Breast epithelium (tissue), 4 donors: ENCODE data around the gene MSI1. TPM values are rescaled to one million over a fixed set of nuclear protein-coding genes. Genes with fewer than 3 reads are reported as not detected.

Experiments
- DNase-seq, 2 donors: peaks; one replicate each; pipeline ENCODE4 v3.0.0-alpha.2; 2019; ENCODE audit warnings: low spot score in 2 of 2
- H3K27ac ChIP-seq, 2 donors: fragments of 200-600 bp; sonication (generic) in 1 of 2; one replicate each; pipeline ENCODE4 v1.5.1; 2016 to 2019; ENCODE audit warnings: mild to moderate bottlenecking in 1 of 2
- H3K27me3 ChIP-seq, 2 donors: fragments of 200-600 bp; sonication (generic) in 1 of 2; one replicate each; pipeline versions ENCODE4 v1.5.1 to v1.6.0; 2017 to 2019; ENCODE audit warnings: control low read depth in 1 of 2, mild to moderate bottlenecking in 1 of 2
- H3K36me3 ChIP-seq: fragments of 200-600 bp; one replicate; pipeline ENCODE4 v1.5.1; 2019
- H3K4me1 ChIP-seq, 2 donors: fragments of 200-600 bp; sonication (generic); one replicate each; pipeline ENCODE4 v1.5.1; 2016 to 2019; ENCODE audit warnings: control low read depth in 1 of 2
- H3K4me3 ChIP-seq, 3 donors: fragments of 200-600 bp; sonication (generic); 1 replicate in 2 of 3; 2 replicates in 1 of 3; pipeline ENCODE4 v1.5.1; 2016 to 2019; ENCODE audit warnings: mild to moderate bottlenecking in 3 of 3, moderate library complexity in 2 of 3
- H3K9me3 ChIP-seq, 2 donors: fragments of 200-600 bp; sonication (generic) in 1 of 2; one replicate each; pipeline ENCODE4 v1.5.1; 2016 to 2019; ENCODE audit warnings: control low read depth in 1 of 2
- POLR2A ChIP-seq: fragments of 450-650 bp; IDR thresholded peaks from one replicate; pipeline ENCODE4 v1.6.1; 2016; ENCODE audit warnings: antibody characterized with exemption, mild to moderate bottlenecking, moderate library complexity
- POLR2AphosphoS5 ChIP-seq, 3 donors: sonication (generic); formaldehyde crosslinking; IDR thresholded peaks; one replicate each; pipeline ENCODE4 v1.6.1; 2017; ENCODE audit warnings: antibody characterized with exemption in 3 of 3
- intact Hi-C: fragments of 100-400 bp; cut with DNase I; formaldehyde crosslinking; loops from one replicate; pipeline ENCODE4 v1.15.1; 2023; ENCODE audit warnings: low total_unique reads
- total RNA-seq, 3 donors: library from RNA; depleted of rRNA; stranded (reverse); fragments of >200 nt; gene quantifications; one replicate each; pipeline ENCODE4 v1.1.0, GENCODE V29; 2016
- TF ChIP-seq, protein P1 (sequence below), 3 donors: fragments of 450-650 bp; IDR thresholded peaks; one replicate each; pipeline ENCODE4 v1.5.1; 2016 to 2017; ENCODE audit warnings: antibody characterized with exemption in 3 of 3, mild to moderate bottlenecking in 3 of 3, moderate library complexity in 3 of 3

MSI1 gene
- total RNA-seq, 3 donors from 2014 or later, result 0.59 to 2.0 TPM; not detected in 1

DNA sequence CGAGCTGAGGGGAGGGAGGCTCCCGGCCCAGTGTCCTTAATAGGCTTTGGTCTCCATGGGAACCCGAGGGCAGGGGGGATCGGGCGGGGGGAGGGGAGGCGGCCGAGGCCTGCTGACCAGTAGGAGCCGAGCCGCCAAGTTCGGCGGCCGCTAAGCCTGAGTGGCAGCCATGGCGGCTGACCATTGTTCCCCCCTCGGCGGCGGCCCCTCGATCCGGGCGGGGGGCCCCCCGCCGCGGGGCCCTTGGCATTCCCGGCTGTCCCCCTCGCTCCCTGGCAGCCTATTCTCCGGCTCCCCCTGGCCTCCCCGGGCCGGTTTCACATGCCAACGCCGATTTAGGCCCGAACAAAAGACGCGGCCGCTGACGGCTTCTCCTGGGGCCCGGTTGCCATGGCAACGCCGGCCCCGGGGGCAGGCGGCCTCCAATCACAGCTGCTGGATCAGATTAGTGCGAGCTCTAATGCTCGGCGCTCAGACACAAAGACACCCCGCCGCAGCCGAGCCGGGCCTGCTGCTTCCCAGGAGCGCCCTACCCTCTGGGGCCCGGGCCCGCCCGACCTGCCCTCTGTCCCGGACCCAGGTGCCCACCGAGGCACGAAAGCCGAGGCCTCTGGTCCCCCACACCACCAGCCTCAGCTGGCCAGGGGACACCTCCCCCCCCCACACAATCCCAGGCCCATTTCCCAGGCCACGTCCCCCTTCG lies 7.3 kb downstream of the MSI1 start:
- Histone ChIP-seq H3K27ac (no peak overlapping the region), H3K4me1 (no peaks in the 10 kb centered on the region), H3K36me3 (no peaks in the 10 kb centered on the region), H3K9me3 (no peaks in the 10 kb centered on the region), H3K27me3 (no peaks in the 10 kb centered on the region), H3K4me3 (peak overlapping the region; percentile 36 to 63 (median 40))
- intact Hi-C loops, result no loop called here
- DNase-seq, result no peak
- no peak for TF ChIP-seq POLR2A
- no peak for TF ChIP-seq POLR2AphosphoS5 (IDR thresholded peaks at IDR 0.05)
- TF ChIP-seq, protein P1, sequence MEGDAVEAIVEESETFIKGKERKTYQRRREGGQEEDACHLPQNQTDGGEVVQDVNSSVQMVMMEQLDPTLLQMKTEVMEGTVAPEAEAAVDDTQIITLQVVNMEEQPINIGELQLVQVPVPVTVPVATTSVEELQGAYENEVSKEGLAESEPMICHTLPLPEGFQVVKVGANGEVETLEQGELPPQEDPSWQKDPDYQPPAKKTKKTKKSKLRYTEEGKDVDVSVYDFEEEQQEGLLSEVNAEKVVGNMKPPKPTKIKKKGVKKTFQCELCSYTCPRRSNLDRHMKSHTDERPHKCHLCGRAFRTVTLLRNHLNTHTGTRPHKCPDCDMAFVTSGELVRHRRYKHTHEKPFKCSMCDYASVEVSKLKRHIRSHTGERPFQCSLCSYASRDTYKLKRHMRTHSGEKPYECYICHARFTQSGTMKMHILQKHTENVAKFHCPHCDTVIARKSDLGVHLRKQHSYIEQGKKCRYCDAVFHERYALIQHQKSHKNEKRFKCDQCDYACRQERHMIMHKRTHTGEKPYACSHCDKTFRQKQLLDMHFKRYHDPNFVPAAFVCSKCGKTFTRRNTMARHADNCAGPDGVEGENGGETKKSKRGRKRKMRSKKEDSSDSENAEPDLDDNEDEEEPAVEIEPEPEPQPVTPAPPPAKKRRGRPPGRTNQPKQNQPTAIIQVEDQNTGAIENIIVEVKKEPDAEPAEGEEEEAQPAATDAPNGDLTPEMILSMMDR (IDR thresholded peaks at IDR 0.05), result no peak

DNA sequence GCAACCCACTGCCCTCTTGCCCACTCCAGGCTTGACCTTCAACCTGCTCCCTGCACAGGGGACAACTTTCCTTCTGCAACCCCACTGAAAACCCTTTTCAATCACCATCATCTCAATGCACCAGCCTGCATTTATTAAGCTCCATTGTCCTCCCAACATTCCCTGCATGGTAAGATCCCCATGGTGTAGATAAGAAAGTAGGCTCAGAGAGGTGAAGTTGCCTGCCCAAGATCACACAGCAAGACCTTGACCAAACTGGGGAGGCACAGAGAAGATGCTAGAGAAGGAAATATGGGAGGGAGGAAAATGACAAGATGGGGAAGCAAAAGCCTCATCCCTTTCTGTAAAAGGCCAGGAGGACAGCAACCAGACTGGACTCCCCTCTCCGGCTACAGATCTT lies 9.8 kb downstream of the MSI1 start:
- Histone ChIP-seq H3K4me1 (no peaks in the 10 kb centered on the region), H3K36me3 (no peaks in the 10 kb centered on the region), H3K4me3 (no peak overlapping the region), H3K27me3 (no peaks in the 10 kb centered on the region), H3K9me3 (no peaks in the 10 kb centered on the region), H3K27ac (no peak overlapping the region)
- intact Hi-C loops, result no loop called here
- DNase-seq, result no peak
- TF ChIP-seq POLR2AphosphoS5 (IDR thresholded peaks at IDR 0.05) (no peak), POLR2A (no peak)
- TF ChIP-seq, protein P1 (IDR thresholded peaks at IDR 0.05), result no peak

DNA sequence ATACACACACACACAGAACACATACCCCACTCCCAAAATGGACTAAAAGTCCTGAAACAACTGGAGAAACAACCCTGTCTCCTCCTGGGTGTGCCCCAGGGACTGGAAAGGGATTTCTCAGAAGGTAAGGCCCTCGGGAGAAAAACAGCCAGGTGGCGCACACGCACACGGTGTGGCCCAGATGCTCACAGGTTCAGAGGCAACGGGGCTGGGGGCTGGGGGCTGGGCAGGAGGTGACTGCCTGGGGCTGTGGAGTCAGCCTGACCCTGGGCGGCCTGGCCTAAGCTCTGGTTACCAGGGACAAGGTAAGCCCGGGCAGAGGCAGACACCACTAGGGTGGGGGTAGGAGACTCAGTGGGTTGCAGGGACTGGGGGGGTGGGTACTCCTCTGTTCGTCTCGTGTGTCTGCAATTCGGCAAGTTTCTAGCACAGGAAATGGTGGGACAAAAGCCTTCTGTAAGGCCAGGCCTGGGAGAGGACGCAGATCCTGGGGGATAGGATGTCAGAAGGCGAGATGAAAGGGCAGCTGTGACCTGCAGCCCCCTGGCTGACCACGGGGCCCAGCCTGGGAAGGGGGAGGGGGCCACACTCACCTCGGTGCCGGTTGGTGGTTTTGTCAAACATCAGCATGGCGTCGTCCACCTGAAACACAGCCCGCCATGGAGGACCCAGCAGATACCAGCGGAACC lies 10.4 kb downstream of the MSI1 start:
- TF ChIP-seq POLR2A (no peak), POLR2AphosphoS5 (IDR thresholded peaks at IDR 0.05) (no peak)
- TF ChIP-seq, protein P1 (IDR thresholded peaks at IDR 0.05), result no peak

DNA sequence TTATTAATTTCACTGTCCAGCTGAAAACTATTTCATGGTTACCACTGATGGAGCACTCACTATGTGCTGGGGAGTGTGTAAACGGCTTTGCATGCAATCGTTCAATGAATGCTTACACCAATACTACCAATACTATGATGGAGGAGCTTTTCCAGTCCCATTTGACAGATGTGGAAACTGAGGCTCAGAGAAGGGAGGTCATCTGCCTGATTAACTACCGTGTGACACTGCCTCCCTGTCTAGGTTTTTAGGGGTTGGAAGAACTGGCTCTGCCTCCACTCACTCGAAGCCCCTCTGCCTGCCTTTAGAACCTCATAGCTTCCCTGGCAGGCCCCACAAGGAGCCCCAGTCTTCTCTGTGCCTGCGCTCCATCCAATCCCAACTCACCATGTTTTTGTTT lies 11.9 kb downstream of the MSI1 start:
- no peak overlapping the region for H3K27ac ChIP-seq
- H3K4me1 ChIP-seq, result no peaks in the 10 kb centered on the region
- no peaks in the 10 kb centered on the region for H3K27me3 ChIP-seq
- intact Hi-C loops, result no loop called here
- TF ChIP-seq POLR2AphosphoS5 (IDR thresholded peaks at IDR 0.05) (no peak), POLR2A (no peak)
- TF ChIP-seq, protein P1 (IDR thresholded peaks at IDR 0.05), result no peak
- no peak for DNase-seq
- no peaks in the 10 kb centered on the region for H3K9me3 ChIP-seq
- peak overlapping the region in 1 of 3 donors; percentile 44 for H3K4me3 ChIP-seq
- H3K36me3 ChIP-seq, result no peaks in the 10 kb centered on the region

More for the DNA sequence above, 10.4 kb downstream of the MSI1 start:
- no peaks in the 10 kb centered on the region for H3K27me3 ChIP-seq
- no peak overlapping the region for H3K27ac ChIP-seq
- H3K9me3 ChIP-seq, result no peaks in the 10 kb centered on the region
- H3K4me3 ChIP-seq, result no peak overlapping the region
- intact Hi-C loops, result no loop called here
- no peaks in the 10 kb centered on the region for H3K36me3 ChIP-seq
- DNase-seq, result no peak
- H3K4me1 ChIP-seq, result no peaks in the 10 kb centered on the region

DNA sequence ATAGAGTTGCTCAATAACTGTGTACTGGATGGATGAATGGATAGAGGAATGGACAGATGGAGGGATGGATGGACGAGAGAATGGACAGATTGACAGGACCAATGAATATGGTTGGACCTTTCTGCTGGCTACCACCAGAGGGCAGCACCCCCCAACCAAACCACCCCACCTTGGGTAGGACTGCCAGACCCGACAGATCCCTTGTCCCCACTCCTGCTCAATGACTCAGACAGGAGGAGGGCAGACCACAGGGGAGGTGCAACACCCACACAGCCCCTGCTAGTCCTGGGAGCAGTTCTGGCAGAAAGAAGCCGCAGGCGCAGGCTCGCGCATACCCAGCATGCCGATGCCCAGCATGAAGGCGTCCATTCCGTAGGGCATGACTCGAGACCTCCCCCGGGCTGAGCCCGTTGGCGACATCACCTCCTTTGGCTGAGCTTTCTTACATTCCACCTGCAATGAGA lies 12.4 kb downstream of the MSI1 start:
- Histone ChIP-seq H3K9me3 (no peaks in the 10 kb centered on the region), H3K4me3 (peak overlapping the region in 1 of 3 donors; percentile 44), H3K36me3 (no peaks in the 10 kb centered on the region), H3K27ac (no peak overlapping the region), H3K4me1 (no peaks in the 10 kb centered on the region), H3K27me3 (no peaks in the 10 kb centered on the region)
- intact Hi-C loops, result loop anchor here (1.0 kb wide), 1 partner anchor 18 kb away; no protein-coding TSS in a partner anchor
- peak; percentile 82 to 86 for DNase-seq
- TF ChIP-seq POLR2A (no peak), POLR2AphosphoS5 (IDR thresholded peaks at IDR 0.05) (peak in 1 of 3 donors; percentile 35)
- TF ChIP-seq, protein P1 (IDR thresholded peaks at IDR 0.05), result peak; percentile 78 to 92 (median 81)
